H9 (cell line): ENCODE results near the gene COPE. TPM values are rescaled to one million over a fixed set of nuclear protein-coding genes. Genes with fewer than 3 reads are reported as not detected.

ENCODE experiments used
- DNase-seq: peaks from one replicate; pipeline ENCODE4 v3.0.0-alpha.2; 2017
- H2AFZ ChIP-seq: one replicate; pipeline ENCODE4 v1.6.1; 2013; ENCODE audit warnings: mild to moderate bottlenecking, low read length, control low read depth, moderate library complexity
- H2AK5ac ChIP-seq: 2 replicates; pipeline ENCODE4 v1.6.1; 2013; ENCODE audit warnings: low read length, control low read depth, mixed read lengths; ENCODE audit not compliant: insufficient read length
- H2BK120ac ChIP-seq: one replicate; pipeline ENCODE4 v1.6.1; 2013; ENCODE audit warnings: low read depth, mild to moderate bottlenecking, low read length, control low read depth, inconsistent platforms; ENCODE audit not compliant: poor library complexity, severe bottlenecking
- H2BK12ac ChIP-seq: 2 replicates; pipeline ENCODE4 v1.6.1; 2013; ENCODE audit warnings: low read length, control low read depth, mixed read lengths, low read depth; ENCODE audit not compliant: insufficient read length
- H2BK15ac ChIP-seq: 2 replicates; pipeline ENCODE4 v1.6.1; 2013; ENCODE audit warnings: low read depth, low read length, control low read depth
- H2BK20ac ChIP-seq: one replicate; pipeline ENCODE4 v1.6.1; 2013; ENCODE audit warnings: low read depth, mild to moderate bottlenecking, low read length, control low read depth, inconsistent platforms; ENCODE audit not compliant: poor library complexity, severe bottlenecking
- H2BK5ac ChIP-seq: 2 replicates; pipeline ENCODE4 v1.6.1; 2013; ENCODE audit warnings: low read length, control low read depth, mixed read lengths; ENCODE audit not compliant: insufficient read length
- H3K14ac ChIP-seq: 2 replicates; pipeline ENCODE4 v1.6.1; 2013; ENCODE audit warnings: low read length, control low read depth; ENCODE audit not compliant: insufficient read depth
- H3K18ac ChIP-seq: 2 replicates; pipeline ENCODE4 v1.6.1; 2013; ENCODE audit warnings: low read depth, mild to moderate bottlenecking, mixed read lengths, low read length, control low read depth; ENCODE audit not compliant: insufficient read length
- H3K23ac ChIP-seq: 2 replicates; pipeline ENCODE4 v1.6.1; 2013; ENCODE audit warnings: low read length, control low read depth, mixed read lengths, low read depth; ENCODE audit not compliant: insufficient read length
- H3K23me2 ChIP-seq: 2 replicates; pipeline ENCODE4 v1.6.1; 2013; ENCODE audit warnings: low read depth, mild to moderate bottlenecking, mixed read lengths, low read length, control low read depth; ENCODE audit not compliant: insufficient read length, poor library complexity, severe bottlenecking
- H3K27ac ChIP-seq: 2 replicates; pipeline ENCODE4 v1.5.1; 2013; ENCODE audit warnings: low read length, control low read depth, mixed read lengths, low read depth; ENCODE audit not compliant: insufficient read length
- H3K27me3 ChIP-seq: 2 replicates; pipeline ENCODE4 v1.6.1; 2013; ENCODE audit warnings: low read length, control low read depth, inconsistent platforms; ENCODE audit not compliant: insufficient read depth
- H3K4ac ChIP-seq: 2 replicates; pipeline ENCODE4 v1.6.1; 2013; ENCODE audit warnings: low read depth, mild to moderate bottlenecking, control low read depth, inconsistent platforms, low read length, moderate library complexity
- H3K4me1 ChIP-seq: 2 replicates; pipeline ENCODE4 v1.6.1; 2013; ENCODE audit warnings: low read length, control low read depth, inconsistent platforms; ENCODE audit not compliant: insufficient read depth
- H3K4me2 ChIP-seq: 2 replicates; pipeline ENCODE4 v1.6.1; 2013; ENCODE audit warnings: low read length, control low read depth, mixed read lengths; ENCODE audit not compliant: insufficient read length, insufficient read depth
- H3K56ac ChIP-seq: 2 replicates; pipeline ENCODE4 v1.6.1; 2013; ENCODE audit warnings: low read depth, mild to moderate bottlenecking, mixed read lengths, low read length, control low read depth; ENCODE audit not compliant: insufficient read length
- H3K79me1 ChIP-seq: 2 replicates; pipeline ENCODE4 v1.6.1; 2013; ENCODE audit warnings: low read depth, mild to moderate bottlenecking, moderate library complexity, low read length, control low read depth, inconsistent platforms; ENCODE audit not compliant: insufficient read depth, poor library complexity, severe bottlenecking
- H3K79me2 ChIP-seq: 2 replicates; pipeline ENCODE4 v1.6.1; 2013; ENCODE audit warnings: low read length, control low read depth, inconsistent platforms; ENCODE audit not compliant: insufficient read depth
- H3K9ac ChIP-seq: 2 replicates; pipeline ENCODE4 v1.6.1; 2013; ENCODE audit warnings: low read length, control low read depth, mixed read lengths; ENCODE audit not compliant: insufficient read length; ENCODE audit errors: extremely low read depth
- H3K9me3 ChIP-seq: one replicate; pipeline ENCODE4 v1.6.1; 2013; ENCODE audit warnings: low read depth, low read length, inconsistent platforms; ENCODE audit not compliant: control insufficient read depth
- H3T11ph ChIP-seq: one replicate; pipeline ENCODE4 v1.6.1; 2013; ENCODE audit warnings: mild to moderate bottlenecking, low read length, control low read depth, inconsistent platforms
- H4K20me1 ChIP-seq: one replicate; pipeline ENCODE4 v1.6.1; 2013; ENCODE audit not compliant: control insufficient read depth, insufficient read length, insufficient read depth
- H4K5ac ChIP-seq: 2 replicates; pipeline ENCODE4 v1.6.1; 2013; ENCODE audit warnings: low read depth, mild to moderate bottlenecking, mixed read lengths, low read length, control low read depth; ENCODE audit not compliant: insufficient read length
- H4K8ac ChIP-seq: replicated peaks from 2 replicates; pipeline ENCODE4 v1.6.1; 2013; ENCODE audit warnings: low read length, control low read depth, mixed read lengths, low read depth; ENCODE audit not compliant: insufficient read length
- H4K91ac ChIP-seq: 2 replicates; pipeline ENCODE4 v1.6.1; 2013; ENCODE audit warnings: low read depth, mild to moderate bottlenecking, moderate library complexity, mixed read lengths, low read length, control low read depth; ENCODE audit not compliant: insufficient read length
- H3K27ac Mint-ChIP-seq, 3 experiments: 2 replicates in 2 of 3; 3 replicates in 1 of 3; pipeline ENCODE4 v1.8.0; 2020 to 2021; ENCODE audit warnings: mixed read lengths in 3 of 3, mild to moderate bottlenecking in 1 of 3, moderate library complexity in 1 of 3
- H3K27me3 Mint-ChIP-seq: 2 replicates; pipeline ENCODE4 v1.8.0; 2021; ENCODE audit warnings: low read depth, mild to moderate bottlenecking, moderate library complexity, mixed read lengths
- H3K36me3 Mint-ChIP-seq, 3 experiments: 2 replicates in 2 of 3; 3 replicates in 1 of 3; pipeline ENCODE4 v1.8.0; 2020 to 2021; ENCODE audit warnings: low read depth in 3 of 3, mixed read lengths in 3 of 3; ENCODE audit not compliant: insufficient read depth in 1 of 3
- H3K4me1 Mint-ChIP-seq, 2 experiments: 2 replicates each; pipeline ENCODE4 v1.8.0; 2020; ENCODE audit warnings: mixed read lengths in 2 of 2
- H3K4me3 Mint-ChIP-seq, 2 experiments: 2 replicates in 1 of 2; 3 replicates in 1 of 2; pipeline ENCODE4 v1.8.0; 2020 to 2021; ENCODE audit warnings: mild to moderate bottlenecking in 2 of 2, mixed read lengths in 2 of 2, moderate library complexity in 1 of 2
- H3K9me3 Mint-ChIP-seq, 2 experiments: 2 replicates in 1 of 2; 3 replicates in 1 of 2; pipeline ENCODE4 v1.8.0; 2020; ENCODE audit warnings: mild to moderate bottlenecking in 2 of 2, mixed read lengths in 2 of 2, moderate library complexity in 1 of 2
- WGBS: extraction: QIAGEN DNeasy Blood & Tissue Kit; methylation state at CpG from one replicate; pipeline ENCODE4 v1.1.7; 2013; ENCODE audit warnings: missing lambda C conversion rate, low lambda C conversion rate, mixed read lengths; ENCODE audit not compliant: insufficient read length; ENCODE audit errors: extremely low coverage; 5-methylcytosine and 5-hydroxymethylcytosine counted together
- total RNA-seq: library from RNA; stranded (reverse); gene quantifications from 2 replicates; pipeline ENCODE4 v1.2.1, GENCODE V29; 2021
- TF ChIP-seq, protein P1 (sequence below): fragments of 200-600 bp; sonication (generic); conservative IDR thresholded peaks from 3 replicates; pipeline ENCODE4 v1.8.0; 2021; ENCODE audit warnings: antibody characterized with exemption, mild to moderate bottlenecking

Gene COPE
- total RNA-seq, 1 experiment from 2014 or later, result 198 TPM

DNA sequence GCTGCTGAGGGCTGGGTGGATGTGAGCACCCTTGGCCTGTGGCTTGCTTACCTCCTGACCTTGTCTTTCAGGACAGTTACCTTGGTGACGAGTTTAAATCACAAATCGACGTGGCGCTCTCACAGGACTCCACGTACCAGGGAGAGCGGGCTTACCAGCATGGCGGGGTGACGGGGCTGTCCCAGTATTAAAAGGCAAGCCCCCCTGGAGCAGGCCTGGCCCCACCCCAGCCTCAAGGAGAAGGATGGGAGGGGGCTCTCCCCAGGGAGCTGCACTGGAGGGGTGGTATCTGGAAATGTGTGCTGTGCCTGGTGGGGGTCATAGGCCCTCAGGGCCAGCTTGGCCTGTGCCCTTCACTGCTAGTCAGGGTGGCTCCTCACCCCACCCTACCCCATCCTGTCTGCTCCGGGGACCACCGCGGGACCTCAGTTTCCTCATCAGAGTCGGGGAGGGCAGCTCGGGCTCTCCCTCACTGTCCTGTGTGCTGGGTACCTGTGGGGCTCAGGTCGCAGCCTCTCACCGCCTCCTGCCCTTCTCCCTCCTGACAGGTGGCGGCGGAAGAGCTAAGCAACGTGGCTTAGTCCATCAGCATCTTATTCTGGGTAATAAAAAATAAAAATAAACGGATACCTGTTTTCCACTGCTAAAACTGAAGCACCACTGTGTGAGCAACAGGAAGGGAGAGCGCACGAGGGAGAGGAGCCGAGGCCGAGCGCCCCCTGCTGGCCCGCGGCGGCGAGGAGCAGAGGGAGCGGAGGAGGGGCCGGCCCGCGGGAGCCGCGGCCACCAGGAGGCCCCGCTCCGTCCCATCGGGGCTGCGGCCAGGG is 53.0 kb downstream of the COPE start:
- Histone ChIP-seq H3K56ac (no peak overlapping the region), H2BK120ac (no peak overlapping the region), H4K5ac (no peak overlapping the region), H3K79me1 (no peaks in the 10 kb centered on the region), H3K27me3 (no peaks in the 10 kb centered on the region), H4K91ac (no peak overlapping the region), H2BK20ac (no peak overlapping the region), H2AFZ (no peak overlapping the region), H3K23me2 (no peaks in the 10 kb centered on the region), H3T11ph (no peak overlapping the region), H3K9me3 (no peaks in the 10 kb centered on the region), H2BK5ac (no peak overlapping the region), H3K9ac (no peak overlapping the region), H3K4ac (no peak overlapping the region), H4K8ac (no peak overlapping the region), H3K79me2 (no peaks in the 10 kb centered on the region), H2BK15ac (no peak overlapping the region), H2BK12ac (no peak overlapping the region), H3K23ac (no peak overlapping the region), H3K14ac (no peak overlapping the region), H3K4me2 (no peak overlapping the region), H3K27ac (no peak overlapping the region), H3K18ac (no peak overlapping the region), H3K4me1 (no peaks in the 10 kb centered on the region), H4K20me1 (no peaks in the 10 kb centered on the region), H2AK5ac (no peak overlapping the region)
- Mint-ChIP-seq H3K4me1 (peaks cover 0 to 10% of the 10 kb centered on the region in 2 experiments; a peak in 2 of 4 replicates), H3K27me3 (no peaks in the 10 kb centered on the region), H3K4me3 (no peak overlapping the region), H3K9me3 (no peaks in the 10 kb centered on the region), H3K36me3 (peaks cover 17 to 59% (median 54%) of the 10 kb centered on the region in 3 experiments; a peak in 6 of 7 replicates), H3K27ac (peak overlapping the region in 2 of 3 experiments; percentile 79 to 85; a peak in 3 of 7 replicates)
- WGBS, result no CpG with 5 or more reads among the region's 38 CpGs
- DNase-seq, result peak; percentile 81
- TF ChIP-seq, protein P1, sequence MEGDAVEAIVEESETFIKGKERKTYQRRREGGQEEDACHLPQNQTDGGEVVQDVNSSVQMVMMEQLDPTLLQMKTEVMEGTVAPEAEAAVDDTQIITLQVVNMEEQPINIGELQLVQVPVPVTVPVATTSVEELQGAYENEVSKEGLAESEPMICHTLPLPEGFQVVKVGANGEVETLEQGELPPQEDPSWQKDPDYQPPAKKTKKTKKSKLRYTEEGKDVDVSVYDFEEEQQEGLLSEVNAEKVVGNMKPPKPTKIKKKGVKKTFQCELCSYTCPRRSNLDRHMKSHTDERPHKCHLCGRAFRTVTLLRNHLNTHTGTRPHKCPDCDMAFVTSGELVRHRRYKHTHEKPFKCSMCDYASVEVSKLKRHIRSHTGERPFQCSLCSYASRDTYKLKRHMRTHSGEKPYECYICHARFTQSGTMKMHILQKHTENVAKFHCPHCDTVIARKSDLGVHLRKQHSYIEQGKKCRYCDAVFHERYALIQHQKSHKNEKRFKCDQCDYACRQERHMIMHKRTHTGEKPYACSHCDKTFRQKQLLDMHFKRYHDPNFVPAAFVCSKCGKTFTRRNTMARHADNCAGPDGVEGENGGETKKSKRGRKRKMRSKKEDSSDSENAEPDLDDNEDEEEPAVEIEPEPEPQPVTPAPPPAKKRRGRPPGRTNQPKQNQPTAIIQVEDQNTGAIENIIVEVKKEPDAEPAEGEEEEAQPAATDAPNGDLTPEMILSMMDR, result peak; percentile 100
